Measurements from ENCODE around the gene B3GALT2. TPM values are rescaled to one million over a fixed set of nuclear protein-coding genes. Genes with fewer than 3 reads are reported as not detected.

B3GALT2 gene
- total RNA-seq, 3 donors from 2014 or later (not counting 1 experiment from before 2014, with no cell fraction given) = not detected

GRCh38 chr1:193181536-193181935, 4.9 kb downstream of the B3GALT2 start:
- H3K4me1 ChIP-seq (ENCODE audit: control insufficient read depth, insufficient read depth, low read length) = peaks cover 3% of the 10 kb centered on the region
- intact Hi-C loops (cut with micrococcal nuclease) = loop anchor here (10.0 kb wide), 1 partner anchor 573 kb away; no protein-coding TSS in a partner anchor
- H3K9me3 Mint-ChIP-seq = no peaks in the 10 kb centered on the region
- ATAC-seq = no peak
- H3K27me3 Mint-ChIP-seq (ENCODE audit: low read depth in 2 of 2) = no peaks in the 10 kb centered on the region
- no peak for DNase-seq
- TF ChIP-seq, protein P1, sequence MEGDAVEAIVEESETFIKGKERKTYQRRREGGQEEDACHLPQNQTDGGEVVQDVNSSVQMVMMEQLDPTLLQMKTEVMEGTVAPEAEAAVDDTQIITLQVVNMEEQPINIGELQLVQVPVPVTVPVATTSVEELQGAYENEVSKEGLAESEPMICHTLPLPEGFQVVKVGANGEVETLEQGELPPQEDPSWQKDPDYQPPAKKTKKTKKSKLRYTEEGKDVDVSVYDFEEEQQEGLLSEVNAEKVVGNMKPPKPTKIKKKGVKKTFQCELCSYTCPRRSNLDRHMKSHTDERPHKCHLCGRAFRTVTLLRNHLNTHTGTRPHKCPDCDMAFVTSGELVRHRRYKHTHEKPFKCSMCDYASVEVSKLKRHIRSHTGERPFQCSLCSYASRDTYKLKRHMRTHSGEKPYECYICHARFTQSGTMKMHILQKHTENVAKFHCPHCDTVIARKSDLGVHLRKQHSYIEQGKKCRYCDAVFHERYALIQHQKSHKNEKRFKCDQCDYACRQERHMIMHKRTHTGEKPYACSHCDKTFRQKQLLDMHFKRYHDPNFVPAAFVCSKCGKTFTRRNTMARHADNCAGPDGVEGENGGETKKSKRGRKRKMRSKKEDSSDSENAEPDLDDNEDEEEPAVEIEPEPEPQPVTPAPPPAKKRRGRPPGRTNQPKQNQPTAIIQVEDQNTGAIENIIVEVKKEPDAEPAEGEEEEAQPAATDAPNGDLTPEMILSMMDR (IDR thresholded peaks at IDR 0.05) = no peak
- H3K36me3 Mint-ChIP-seq = no peaks in the 10 kb centered on the region
- H3K27me3 ChIP-seq (ENCODE audit: control insufficient read depth, insufficient read depth, low read length) = no peaks in the 10 kb centered on the region
- peaks cover 21 to 28% of the 10 kb centered on the region in 2 donors for H3K4me1 Mint-ChIP-seq
- H3K36me3 ChIP-seq (ENCODE audit: control insufficient read depth, insufficient read depth, low read length) = no peaks in the 10 kb centered on the region
- no peak overlapping the region for H3K4me3 Mint-ChIP-seq
- WGBS (ENCODE audit: insufficient coverage) = no CpG with 5 or more reads among the region's 1 CpG
- H3K4me3 ChIP-seq (ENCODE audit: low read length) = no peak overlapping the region
- H3K27ac ChIP-seq (ENCODE audit: low read length) = no peak overlapping the region
- H3K9me3 ChIP-seq (ENCODE audit: control insufficient read depth, insufficient read depth, low read length) = no peaks in the 10 kb centered on the region
- peak overlapping the region in 1 of 2 donors; percentile 8 for H3K27ac Mint-ChIP-seq

- intact Hi-C loops (cut with micrococcal nuclease) = no loop called here
- DNase-seq (no peak), ATAC-seq (no peak)
- Histone ChIP-seq H3K4me3 (ENCODE audit: low read length) (no peak overlapping the region), H3K9me3 (ENCODE audit: control insufficient read depth, insufficient read depth, low read length) (no peaks in the 10 kb centered on the region), H3K4me1 (ENCODE audit: control insufficient read depth, insufficient read depth, low read length) (no peaks in the 10 kb centered on the region), H3K27ac (ENCODE audit: low read length) (no peak overlapping the region), H3K27me3 (ENCODE audit: control insufficient read depth, insufficient read depth, low read length) (no peaks in the 10 kb centered on the region), H3K36me3 (ENCODE audit: control insufficient read depth, insufficient read depth, low read length) (no peaks in the 10 kb centered on the region)
- Mint-ChIP-seq H3K4me1 (peaks cover 23 to 29% of the 10 kb centered on the region in 2 donors), H3K9me3 (no peaks in the 10 kb centered on the region), H3K4me3 (no peak overlapping the region), H3K27me3 (ENCODE audit: low read depth in 2 of 2) (no peaks in the 10 kb centered on the region), H3K36me3 (no peaks in the 10 kb centered on the region), H3K27ac (no peak overlapping the region)
- 85% methylated on average over 1 of the region's 4 CpGs for WGBS (ENCODE audit: insufficient coverage)
- TF ChIP-seq, protein P1 (IDR thresholded peaks at IDR 0.05) = no peak
These were observed 7.3 kb downstream of the B3GALT2 start for GRCh38 chr1:193179094-193179493.

- Mint-ChIP-seq H3K4me1 (peaks cover 23 to 35% of the 10 kb centered on the region in 2 donors), H3K27me3 (ENCODE audit: low read depth in 2 of 2) (no peaks in the 10 kb centered on the region), H3K36me3 (no peaks in the 10 kb centered on the region), H3K27ac (peak overlapping the region in 1 of 2 donors; percentile 6), H3K9me3 (no peaks in the 10 kb centered on the region), H3K4me3 (no peak overlapping the region)
- no peaks in the 10 kb centered on the region for H3K36me3 ChIP-seq (ENCODE audit: control insufficient read depth, insufficient read depth, low read length)
- H3K27me3 ChIP-seq (ENCODE audit: control insufficient read depth, insufficient read depth, low read length) = no peaks in the 10 kb centered on the region
- H3K4me3 ChIP-seq (ENCODE audit: low read length) = no peak overlapping the region
- no peak overlapping the region for H3K27ac ChIP-seq (ENCODE audit: low read length)
- intact Hi-C loops (cut with micrococcal nuclease) = no loop called here
- TF ChIP-seq, protein P1 (IDR thresholded peaks at IDR 0.05) = no peak
- no peaks in the 10 kb centered on the region for H3K4me1 ChIP-seq (ENCODE audit: control insufficient read depth, insufficient read depth, low read length)
- H3K9me3 ChIP-seq (ENCODE audit: control insufficient read depth, insufficient read depth, low read length) = no peaks in the 10 kb centered on the region
- DNase-seq (no peak), ATAC-seq (no peak)
These were observed 9.6 kb downstream of the B3GALT2 start for GRCh38 chr1:193176788-193177187.

DNA sequence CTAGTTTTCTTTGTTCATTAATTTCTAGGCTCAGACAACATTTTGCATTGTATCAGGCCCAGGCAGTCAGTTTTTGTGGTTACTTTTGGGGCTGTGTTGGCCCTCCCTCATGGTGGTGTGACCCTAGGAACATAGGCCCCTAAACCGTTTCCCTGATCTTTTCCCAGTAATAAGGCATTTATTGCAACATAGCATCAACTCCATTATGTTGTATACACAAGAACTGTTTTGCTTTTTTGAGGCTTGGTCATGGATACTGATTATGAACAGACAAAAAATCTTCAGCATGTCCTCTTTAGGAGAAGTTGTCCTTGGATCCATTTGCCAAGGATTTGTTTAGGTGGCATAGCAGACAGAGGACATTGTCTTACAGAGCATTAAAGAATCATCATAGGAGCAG, 10.3 kb downstream of the B3GALT2 start:
- Mint-ChIP-seq H3K4me3 (no peak overlapping the region), H3K27ac (peak overlapping the region in 1 of 2 donors; percentile 6), H3K9me3 (no peaks in the 10 kb centered on the region), H3K4me1 (peaks cover 29 to 41% of the 10 kb centered on the region in 2 donors), H3K36me3 (no peaks in the 10 kb centered on the region), H3K27me3 (ENCODE audit: low read depth in 2 of 2) (no peaks in the 10 kb centered on the region)
- ATAC-seq (no peak), DNase-seq (no peak)
- H3K27ac ChIP-seq (ENCODE audit: low read length) = no peak overlapping the region
- TF ChIP-seq, protein P1 (IDR thresholded peaks at IDR 0.05) = no peak
- no peak overlapping the region for H3K4me3 ChIP-seq (ENCODE audit: low read length)
- H3K9me3 ChIP-seq (ENCODE audit: control insufficient read depth, insufficient read depth, low read length) = no peaks in the 10 kb centered on the region
- WGBS (ENCODE audit: insufficient coverage) = 88% methylated on average over 1 of the region's 1 CpG
- H3K36me3 ChIP-seq (ENCODE audit: control insufficient read depth, insufficient read depth, low read length) = no peaks in the 10 kb centered on the region
- intact Hi-C loops (cut with micrococcal nuclease) = no loop called here
- no peaks in the 10 kb centered on the region for H3K4me1 ChIP-seq (ENCODE audit: control insufficient read depth, insufficient read depth, low read length)
- no peaks in the 10 kb centered on the region for H3K27me3 ChIP-seq (ENCODE audit: control insufficient read depth, insufficient read depth, low read length)

All from natural killer cell (primary cell).